OCI-LY3 (cell line): ENCODE results near the gene CACNA2D3.

Source experiments
- H2AFZ ChIP-seq: fragments of 200-600, 300-600 bp; shearing (Covaris generic); 2 replicates; pipeline ENCODE4 v1.6.0; 2014; ENCODE audit warnings: antibody characterized with exemption, low read depth, low read length
- H3K27ac ChIP-seq: fragments of 200-600, 300-600 bp; sonication (generic); 2 replicates; pipeline ENCODE4 v1.5.1; 2014; ENCODE audit warnings: mild to moderate bottlenecking, low read length, moderate library complexity, mixed read lengths
- H3K27me3 ChIP-seq: fragments of 200-600, 300-600 bp; sonication (generic); 2 replicates; pipeline ENCODE4 v1.6.1; 2014; ENCODE audit warnings: low read depth, low read length, mixed read lengths
- H3K36me3 ChIP-seq: fragments of 200-600, 300-600 bp; sonication (generic); replicated peaks from 2 replicates; pipeline ENCODE3; 2014; ENCODE audit warnings: low read depth, low read length, mixed read lengths
- H3K4me1 ChIP-seq: fragments of 300-600, 200-600 bp; sonication (generic); 2 replicates; pipeline ENCODE4 v1.6.1; 2014; ENCODE audit warnings: low read length, mixed read lengths
- H3K4me2 ChIP-seq: fragments of 200-600, 300-600 bp; sonication (generic); 2 replicates; pipeline ENCODE4 v1.6.1; 2014; ENCODE audit warnings: low read length, mixed read lengths
- H3K4me3 ChIP-seq: fragments of 300-600, 200-600 bp; sonication (generic); 2 replicates; pipeline ENCODE4 v1.5.1; 2014; ENCODE audit warnings: antibody characterized with exemption, mild to moderate bottlenecking, low read length, moderate library complexity
- H3K79me2 ChIP-seq: fragments of 300-600, 200-600 bp; shearing (Covaris generic); 2 replicates; pipeline ENCODE4 v1.6.1; 2014; ENCODE audit warnings: mild to moderate bottlenecking, low read length, mixed read lengths
- H3K9ac ChIP-seq: fragments of 300-600, 200-600 bp; shearing (Covaris generic); 2 replicates; pipeline ENCODE4 v1.6.0; 2014; ENCODE audit warnings: mild to moderate bottlenecking, low read length, moderate library complexity
- H3K9me3 ChIP-seq: fragments of 200-600, 300-600 bp; shearing (Covaris generic); 2 replicates; pipeline ENCODE4 v1.6.1; 2014; ENCODE audit warnings: low read length, mixed read lengths; ENCODE audit not compliant: insufficient read depth
- H4K20me1 ChIP-seq: fragments of 200-600, 300-600 bp; sonication (generic); 2 replicates; pipeline ENCODE4 v1.6.1; 2016; ENCODE audit warnings: low read length, mixed read lengths; ENCODE audit not compliant: insufficient read depth
- CTCF ChIP-seq: fragments of 200-600, 300-600 bp; sonication (generic); IDR thresholded peaks from 2 replicates; pipeline ENCODE4 v1.5.1; 2014; ENCODE audit warnings: antibody characterized with exemption, low read length, low read depth
- EZH2phosphoT487 ChIP-seq: fragments of 200-600 bp; shearing (Covaris generic); IDR thresholded peaks from 2 replicates; pipeline ENCODE4 v1.6.1; 2018; ENCODE audit warnings: antibody characterized with exemption, mixed run types, low read depth

Gene CACNA2D3

GRCh38 chr3:54717506-54717905 lies 595.2 kb downstream of the CACNA2D3 start:
- TF ChIP-seq CTCF (no peak), EZH2phosphoT487 (no peak)
- H3K79me2 ChIP-seq, result no peaks in the 10 kb centered on the region
- H3K4me2 ChIP-seq, result no peak overlapping the region
- no peaks in the 10 kb centered on the region for H3K27me3 ChIP-seq
- H2AFZ ChIP-seq, result no peak overlapping the region
- H3K27ac ChIP-seq, result no peak overlapping the region
- H4K20me1 ChIP-seq, result no peaks in the 10 kb centered on the region
- H3K36me3 ChIP-seq, result no peaks in the 10 kb centered on the region
- H3K4me1 ChIP-seq, result no peaks in the 10 kb centered on the region
- H3K9me3 ChIP-seq, result no peaks in the 10 kb centered on the region
- H3K4me3 ChIP-seq, result no peak overlapping the region
- H3K9ac ChIP-seq, result no peak overlapping the region

GRCh38 chr3:54719914-54720313 lies 597.6 kb downstream of the CACNA2D3 start:
- Histone ChIP-seq H3K9ac (no peak overlapping the region), H3K4me2 (no peak overlapping the region), H3K27me3 (no peaks in the 10 kb centered on the region)

GRCh38 chr3:54720604-54721003 lies 598.3 kb downstream of the CACNA2D3 start:
- Histone ChIP-seq H3K36me3 (no peaks in the 10 kb centered on the region), H3K4me1 (no peaks in the 10 kb centered on the region), H3K9ac (no peak overlapping the region), H3K4me3 (no peak overlapping the region), H3K79me2 (no peaks in the 10 kb centered on the region), H3K27me3 (no peaks in the 10 kb centered on the region), H4K20me1 (no peaks in the 10 kb centered on the region), H3K27ac (no peak overlapping the region), H3K9me3 (no peaks in the 10 kb centered on the region), H3K4me2 (no peak overlapping the region), H2AFZ (no peak overlapping the region)
- TF ChIP-seq EZH2phosphoT487 (no peak), CTCF (no peak)

More at GRCh38 chr3:54719914-54720313, 597.6 kb downstream of the CACNA2D3 start:
- Histone ChIP-seq H3K36me3 (no peaks in the 10 kb centered on the region), H3K27ac (no peak overlapping the region), H3K79me2 (no peaks in the 10 kb centered on the region), H2AFZ (no peak overlapping the region), H3K4me3 (no peak overlapping the region), H3K4me1 (no peaks in the 10 kb centered on the region), H4K20me1 (no peaks in the 10 kb centered on the region), H3K9me3 (no peaks in the 10 kb centered on the region)
- TF ChIP-seq CTCF (no peak), EZH2phosphoT487 (no peak)

DNA sequence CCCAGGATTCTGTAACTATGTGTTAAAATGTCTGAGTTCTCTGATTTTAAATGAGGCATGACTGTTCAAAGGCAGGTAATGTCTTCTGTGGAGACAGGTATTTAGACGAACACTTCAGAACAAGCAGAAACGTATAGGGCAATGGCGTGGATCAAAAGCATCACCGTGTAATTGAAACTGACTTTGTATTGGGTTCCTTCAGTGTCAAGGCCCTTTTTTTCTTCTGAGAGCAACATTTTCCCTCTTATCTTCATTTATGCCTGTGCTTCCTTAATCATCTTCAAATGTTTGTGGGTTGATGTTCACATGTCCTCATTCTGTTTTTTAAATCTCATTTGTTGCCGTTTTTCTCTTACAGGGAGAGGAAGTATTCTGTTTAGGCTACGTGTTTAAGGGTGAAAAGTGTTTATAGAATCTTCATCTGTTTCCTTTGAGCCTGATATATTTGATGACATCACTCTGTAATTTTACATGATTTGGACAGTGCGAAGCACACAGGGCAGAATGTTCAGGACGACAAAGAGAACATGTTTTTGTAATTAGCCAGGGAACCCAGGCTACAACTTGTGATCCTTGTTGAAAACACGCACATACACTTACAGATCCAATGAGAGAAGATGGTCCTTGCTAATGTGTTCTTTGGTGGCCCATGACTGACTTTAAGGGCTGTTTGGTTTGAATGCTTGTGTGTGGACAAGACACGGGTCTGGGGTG lies 609.5 kb downstream of the CACNA2D3 start:
- Histone ChIP-seq H4K20me1 (no peaks in the 10 kb centered on the region), H3K4me2 (no peak overlapping the region), H3K27me3 (no peaks in the 10 kb centered on the region), H3K79me2 (no peaks in the 10 kb centered on the region), H3K4me3 (no peak overlapping the region), H2AFZ (no peak overlapping the region), H3K27ac (no peak overlapping the region), H3K9me3 (peaks cover 9% of the 10 kb centered on the region), H3K9ac (no peak overlapping the region), H3K36me3 (no peaks in the 10 kb centered on the region), H3K4me1 (no peaks in the 10 kb centered on the region)
- TF ChIP-seq CTCF (no peak), EZH2phosphoT487 (no peak)
